GM21528 (cell line): ENCODE data around the gene LBP.
"Not testable (repeated sequence)": the region's sequence is repeated elsewhere in the genome, so short reads cannot be mapped to it uniquely, and the experiment has no call there.

ENCODE experiments used
- ATAC-seq: cut with Tn5 transposase; IDR thresholded peaks from one replicate; pipeline ENCODE4 v1.9.1; 2021; ENCODE audit warnings: mild to moderate bottlenecking, moderate library complexity; ENCODE audit not compliant: unreplicated experiment, low FRiP score

The LBP gene

GRCh38 chr20:38393259-38393658 lies 47.0 kb downstream of the LBP start:
- ATAC-seq = no peak

DNA sequence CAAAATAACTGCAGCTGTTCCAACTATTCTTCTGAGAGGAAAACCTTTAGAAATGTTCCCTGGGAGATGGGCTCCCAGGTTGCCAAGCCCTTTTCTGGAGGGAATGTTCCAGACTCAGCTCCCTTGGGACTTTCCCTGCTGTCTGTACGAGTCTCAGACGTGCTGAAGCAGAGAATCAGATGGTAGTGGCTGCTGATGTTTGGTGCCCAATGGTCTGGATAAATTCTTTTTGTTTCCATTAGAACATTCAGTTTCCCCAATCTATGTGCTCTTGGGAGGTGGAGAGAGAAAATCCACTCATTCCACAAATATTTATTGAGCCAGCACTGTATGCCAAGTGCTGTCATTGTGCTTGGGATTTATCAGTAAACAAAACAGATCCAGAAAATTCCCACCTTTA lies 48.9 kb downstream of the LBP start:
- ATAC-seq = no peak

GRCh38 chr20:38395751-38396395 lies 49.6 kb downstream of the LBP start:
- ATAC-seq = not testable (repeated sequence)

DNA sequence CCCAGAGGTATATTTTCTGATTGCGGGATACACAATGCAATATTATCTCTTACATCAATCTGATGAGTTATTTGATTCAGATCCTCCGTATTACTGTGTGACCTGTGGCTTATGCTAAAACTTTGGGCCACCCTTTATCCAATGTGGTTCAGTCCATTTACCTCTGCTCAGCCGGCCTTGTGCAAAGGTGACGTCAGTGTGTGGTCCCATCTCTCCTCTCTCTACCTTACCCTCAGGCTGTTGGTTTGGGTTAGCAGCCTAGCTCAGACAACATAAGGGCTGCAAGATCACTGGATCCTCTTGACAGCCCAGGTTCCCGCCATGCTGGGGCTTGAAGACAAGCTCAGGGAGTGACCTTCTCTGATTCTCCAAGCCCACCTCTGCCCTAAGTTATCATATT lies 55.8 kb downstream of the LBP start:
- ATAC-seq = no peak

DNA sequence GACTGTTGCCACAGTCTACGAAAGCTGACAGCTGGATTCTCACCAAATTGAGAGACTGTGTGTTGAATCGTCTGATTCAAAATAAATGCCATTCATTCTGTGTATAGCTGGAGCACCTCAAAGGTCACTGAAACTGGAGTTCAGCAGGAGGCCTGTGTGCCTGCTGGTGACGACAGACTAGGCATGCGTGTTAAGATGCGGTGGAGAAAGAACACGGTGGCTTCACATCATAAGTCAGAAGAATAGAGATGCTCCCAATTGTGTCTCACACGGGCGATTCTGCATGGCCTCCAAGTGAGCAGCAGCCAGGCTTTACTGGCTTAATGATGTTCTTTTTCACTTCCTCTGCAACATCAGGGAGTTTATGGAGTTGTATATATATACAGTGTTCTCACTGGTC lies 56.5 kb downstream of the LBP start:
- no peak for ATAC-seq

GRCh38 chr20:38404016-38404415 lies 57.7 kb downstream of the LBP start:
- ATAC-seq = no peak

GRCh38 chr20:38405132-38405531 lies 58.9 kb downstream of the LBP start:
- ATAC-seq = no peak

- ATAC-seq = no peak
Observed at GRCh38 chr20:38406476-38406875, 60.2 kb downstream of the LBP start.

GRCh38 chr20:38407321-38407720 lies 61.0 kb downstream of the LBP start:
- ATAC-seq = no peak

GRCh38 chr20:38407822-38408221 lies 61.5 kb downstream of the LBP start:
- ATAC-seq = not testable (repeated sequence)

GRCh38 chr20:38412877-38413577 lies 66.7 kb downstream of the LBP start:
- ATAC-seq = no peak

DNA sequence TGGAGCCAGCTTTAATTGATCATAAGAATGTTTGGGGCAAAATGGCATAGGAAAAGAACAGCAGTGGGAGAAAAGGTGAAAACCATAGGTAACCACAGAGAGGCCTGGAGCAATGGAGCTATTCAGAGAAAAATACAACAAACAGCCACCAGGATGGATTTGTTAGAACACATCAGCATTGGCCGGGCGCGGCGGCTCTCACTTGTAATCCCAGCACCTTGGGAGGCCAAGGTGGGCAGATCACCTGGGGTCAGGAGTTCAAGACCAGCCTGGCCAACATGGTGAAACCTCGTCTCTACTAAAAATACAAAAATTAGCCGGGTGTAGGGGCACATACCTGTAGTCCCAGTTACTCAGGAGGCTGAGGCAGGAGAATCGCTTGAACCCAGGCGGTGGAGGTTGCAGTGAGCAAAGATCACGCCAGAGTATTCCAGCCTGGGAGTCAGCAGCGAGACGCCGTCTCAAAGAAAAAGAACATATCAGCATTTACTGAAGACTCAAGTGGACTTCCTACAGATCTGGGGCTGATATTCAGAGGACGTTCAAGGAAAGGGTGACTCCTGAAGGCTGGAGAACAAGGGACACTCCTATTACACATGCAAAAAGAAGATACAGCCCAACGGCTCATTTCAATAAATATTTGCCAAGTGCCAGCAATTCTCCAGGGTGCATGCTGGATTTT lies 68.6 kb downstream of the LBP start:
- ATAC-seq = no peak

GRCh38 chr20:38418509-38419204 lies 72.4 kb downstream of the LBP start:
- ATAC-seq = no peak

DNA sequence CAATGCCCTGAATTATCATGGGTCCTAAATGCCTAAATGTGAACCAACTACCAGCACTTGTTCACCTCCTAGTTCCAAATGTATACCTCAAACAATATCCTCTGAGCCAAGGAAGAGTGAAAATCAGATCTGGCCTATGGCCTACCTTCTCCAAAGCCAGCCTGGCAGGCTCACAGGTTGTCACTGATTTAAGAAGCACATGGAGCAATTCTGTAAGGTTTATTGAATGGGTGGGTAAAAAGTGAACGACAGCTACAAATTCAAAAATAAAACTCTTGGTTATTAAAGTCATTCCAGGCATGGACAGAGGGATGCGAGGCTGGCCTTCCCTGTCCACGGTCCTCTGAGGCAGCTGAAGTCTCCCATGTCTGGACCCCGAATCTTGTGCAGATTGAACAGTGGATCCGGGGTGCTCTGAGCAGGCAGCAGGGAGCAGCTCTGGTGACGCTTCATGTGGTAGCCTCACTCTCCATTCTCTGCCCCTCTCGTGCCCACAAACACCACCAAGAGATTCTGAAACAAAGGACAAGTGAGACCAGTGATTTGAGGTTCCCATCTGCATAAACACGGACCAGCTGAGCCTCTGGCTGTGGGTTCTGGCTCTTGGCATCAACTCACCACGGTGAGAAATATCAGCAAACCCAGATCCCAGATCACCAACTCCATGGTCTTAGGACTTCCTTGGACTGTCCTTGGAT lies 74.3 kb downstream of the LBP start:
- no peak for ATAC-seq

- no peak for ATAC-seq
Observed at GRCh38 chr20:38421915-38422314, 75.6 kb downstream of the LBP start.

DNA sequence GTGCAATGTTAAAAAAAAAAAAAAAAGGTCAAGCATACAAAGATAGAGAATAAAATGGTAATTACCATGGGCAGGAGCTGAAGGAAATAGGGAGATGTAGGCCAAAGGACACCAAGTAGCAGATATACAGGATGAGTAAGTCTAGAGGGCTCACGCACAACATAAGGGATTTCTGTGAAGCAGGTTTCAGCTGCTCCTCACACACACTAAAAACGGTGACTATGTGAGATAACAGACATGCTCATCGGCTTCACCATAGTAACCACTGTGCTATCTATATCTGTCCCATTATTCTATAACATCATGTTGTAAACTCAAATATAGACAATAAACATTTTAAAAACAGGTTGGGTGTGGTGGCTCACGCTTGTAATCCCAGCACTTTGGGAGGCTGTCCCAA lies 77.3 kb downstream of the LBP start:
- no peak for ATAC-seq

- ATAC-seq = no peak
Observed at GRCh38 chr20:38424401-38424800, 78.1 kb downstream of the LBP start.

GRCh38 chr20:38426006-38426897 lies 80.0 kb downstream of the LBP start:
- no peak for ATAC-seq
